Measurements from ENCODE around the gene ARTN.

Gene ARTN

GRCh38 chr1:43908226-43908625, 25.4 kb upstream of the ARTN start:
- WGBS, 2 experiments (ENCODE audit: insufficient coverage in 2 of 2) = 96 to 100% methylated on average over 2 of the region's 2 CpGs
- no peak overlapping the region for H3K4me3 ChIP-seq (ENCODE audit: extremely low read depth, insufficient read depth, low read length, poor library complexity, severe bottlenecking)
- no peaks in the 10 kb centered on the region for H3K36me3 ChIP-seq (ENCODE audit: control insufficient read depth, insufficient read depth, low read length)
- no peaks in the 10 kb centered on the region for H3K9me3 ChIP-seq (ENCODE audit: control insufficient read depth, low read length)
- peaks cover 9% of the 10 kb centered on the region for H3K4me1 ChIP-seq (ENCODE audit: control insufficient read depth, insufficient read depth, low read length, poor library complexity, severe bottlenecking)
- no peak overlapping the region for H3K27ac ChIP-seq (ENCODE audit: low read depth, low read length, severe bottlenecking)

- Histone ChIP-seq H3K9me3 (ENCODE audit: control insufficient read depth, low read length) (no peaks in the 10 kb centered on the region), H3K36me3 (ENCODE audit: control insufficient read depth, insufficient read depth, low read length) (no peaks in the 10 kb centered on the region), H3K4me3 (ENCODE audit: extremely low read depth, insufficient read depth, low read length, poor library complexity, severe bottlenecking) (no peak overlapping the region), H3K27ac (ENCODE audit: low read depth, low read length, severe bottlenecking) (no peak overlapping the region), H3K4me1 (ENCODE audit: control insufficient read depth, insufficient read depth, low read length, poor library complexity, severe bottlenecking) (peaks cover 9% of the 10 kb centered on the region)
- WGBS, 2 experiments (ENCODE audit: insufficient coverage in 2 of 2) = 87 to 93% methylated on average over 4 to 5 of the region's 5 CpGs
Observed at GRCh38 chr1:43908858-43909257, 24.7 kb upstream of the ARTN start.

- no peak overlapping the region for H3K27ac ChIP-seq (ENCODE audit: low read depth, low read length, severe bottlenecking)
- no peaks in the 10 kb centered on the region for H3K36me3 ChIP-seq (ENCODE audit: control insufficient read depth, insufficient read depth, low read length)
- peaks cover 12% of the 10 kb centered on the region for H3K4me1 ChIP-seq (ENCODE audit: control insufficient read depth, insufficient read depth, low read length, poor library complexity, severe bottlenecking)
- no peak overlapping the region for H3K4me3 ChIP-seq (ENCODE audit: extremely low read depth, insufficient read depth, low read length, poor library complexity, severe bottlenecking)
- WGBS, 2 experiments (ENCODE audit: insufficient coverage in 2 of 2) = 100% methylated on average over 1 of the region's 1 CpG
- H3K9me3 ChIP-seq (ENCODE audit: control insufficient read depth, low read length) = no peaks in the 10 kb centered on the region
Observed at GRCh38 chr1:43910343-43910742, 23.3 kb upstream of the ARTN start.

GRCh38 chr1:43912607-43913006, 21.0 kb upstream of the ARTN start:
- H3K9me3 ChIP-seq (ENCODE audit: control insufficient read depth, low read length) = no peaks in the 10 kb centered on the region
- H3K4me3 ChIP-seq (ENCODE audit: extremely low read depth, insufficient read depth, low read length, poor library complexity, severe bottlenecking) = no peak overlapping the region
- 20% methylated on average over 1 of the region's 2 CpGs for WGBS, 2 experiments (ENCODE audit: insufficient coverage in 2 of 2)
- peak overlapping the region; percentile 66 for H3K27ac ChIP-seq (ENCODE audit: low read depth, low read length, severe bottlenecking)
- no peaks in the 10 kb centered on the region for H3K36me3 ChIP-seq (ENCODE audit: control insufficient read depth, insufficient read depth, low read length)
- H3K4me1 ChIP-seq (ENCODE audit: control insufficient read depth, insufficient read depth, low read length, poor library complexity, severe bottlenecking) = peaks cover 12% of the 10 kb centered on the region

- 88% methylated on average over 3 of the region's 7 CpGs; no CpG with 5 or more reads in 1 of the 2 experiments for WGBS, 2 experiments (ENCODE audit: insufficient coverage in 2 of 2)
- H3K27ac ChIP-seq (ENCODE audit: low read depth, low read length, severe bottlenecking) = peak overlapping the region; percentile 66
- H3K9me3 ChIP-seq (ENCODE audit: control insufficient read depth, low read length) = no peaks in the 10 kb centered on the region
- peaks cover 12% of the 10 kb centered on the region for H3K4me1 ChIP-seq (ENCODE audit: control insufficient read depth, insufficient read depth, low read length, poor library complexity, severe bottlenecking)
- H3K4me3 ChIP-seq (ENCODE audit: extremely low read depth, insufficient read depth, low read length, poor library complexity, severe bottlenecking) = no peak overlapping the region
- H3K36me3 ChIP-seq (ENCODE audit: control insufficient read depth, insufficient read depth, low read length) = no peaks in the 10 kb centered on the region
Observed at GRCh38 chr1:43913051-43913501, 20.5 kb upstream of the ARTN start.

- no peaks in the 10 kb centered on the region for H3K36me3 ChIP-seq (ENCODE audit: control insufficient read depth, insufficient read depth, low read length)
- H3K4me3 ChIP-seq (ENCODE audit: extremely low read depth, insufficient read depth, low read length, poor library complexity, severe bottlenecking) = no peak overlapping the region
- peaks cover 12% of the 10 kb centered on the region for H3K4me1 ChIP-seq (ENCODE audit: control insufficient read depth, insufficient read depth, low read length, poor library complexity, severe bottlenecking)
- H3K27ac ChIP-seq (ENCODE audit: low read depth, low read length, severe bottlenecking) = no peak overlapping the region
- no peaks in the 10 kb centered on the region for H3K9me3 ChIP-seq (ENCODE audit: control insufficient read depth, low read length)
- 84 to 94% methylated on average over 14 to 15 of the region's 18 CpGs for WGBS, 2 experiments (ENCODE audit: insufficient coverage in 2 of 2)
Observed at GRCh38 chr1:43913666-43914360, 19.8 kb upstream of the ARTN start.

- no peaks in the 10 kb centered on the region for H3K9me3 ChIP-seq (ENCODE audit: control insufficient read depth, low read length)
- H3K27ac ChIP-seq (ENCODE audit: low read depth, low read length, severe bottlenecking) = no peak overlapping the region
- 83 to 89% methylated on average over 10 to 12 of the region's 13 CpGs for WGBS, 2 experiments (ENCODE audit: insufficient coverage in 2 of 2)
Observed at GRCh38 chr1:43914576-43915525, 18.8 kb upstream of the ARTN start.

GRCh38 chr1:43919906-43920305, 13.7 kb upstream of the ARTN start:
- no peaks in the 10 kb centered on the region for H3K9me3 ChIP-seq (ENCODE audit: control insufficient read depth, low read length)
- no peak overlapping the region for H3K4me3 ChIP-seq (ENCODE audit: extremely low read depth, insufficient read depth, low read length, poor library complexity, severe bottlenecking)
- WGBS, 2 experiments (ENCODE audit: insufficient coverage in 2 of 2) = 80 to 82% methylated on average over 3 to 6 of the region's 7 CpGs
- no peaks in the 10 kb centered on the region for H3K36me3 ChIP-seq (ENCODE audit: control insufficient read depth, insufficient read depth, low read length)
- peaks cover 5% of the 10 kb centered on the region for H3K4me1 ChIP-seq (ENCODE audit: control insufficient read depth, insufficient read depth, low read length, poor library complexity, severe bottlenecking)
- no peak overlapping the region for H3K27ac ChIP-seq (ENCODE audit: low read depth, low read length, severe bottlenecking)

More at GRCh38 chr1:43914576-43915525, 18.8 kb upstream of the ARTN start:
- Histone ChIP-seq H3K4me1 (ENCODE audit: control insufficient read depth, insufficient read depth, low read length, poor library complexity, severe bottlenecking) (peaks cover 12% of the 10 kb centered on the region), H3K36me3 (ENCODE audit: control insufficient read depth, insufficient read depth, low read length) (no peaks in the 10 kb centered on the region), H3K4me3 (ENCODE audit: extremely low read depth, insufficient read depth, low read length, poor library complexity, severe bottlenecking) (no peak overlapping the region)

GRCh38 chr1:43921022-43921421, 12.6 kb upstream of the ARTN start:
- Histone ChIP-seq H3K36me3 (ENCODE audit: control insufficient read depth, insufficient read depth, low read length) (no peaks in the 10 kb centered on the region), H3K9me3 (ENCODE audit: control insufficient read depth, low read length) (no peaks in the 10 kb centered on the region), H3K27ac (ENCODE audit: low read depth, low read length, severe bottlenecking) (no peak overlapping the region), H3K4me3 (ENCODE audit: extremely low read depth, insufficient read depth, low read length, poor library complexity, severe bottlenecking) (no peak overlapping the region), H3K4me1 (ENCODE audit: control insufficient read depth, insufficient read depth, low read length, poor library complexity, severe bottlenecking) (peaks cover 5% of the 10 kb centered on the region)
- WGBS, 2 experiments (ENCODE audit: insufficient coverage in 2 of 2) = 92 to 94% methylated on average over 5 to 6 of the region's 6 CpGs

GRCh38 chr1:43924516-43924915, 9.1 kb upstream of the ARTN start:
- peaks cover 6% of the 10 kb centered on the region for H3K36me3 ChIP-seq (ENCODE audit: control insufficient read depth, insufficient read depth, low read length)
- peaks cover 5% of the 10 kb centered on the region for H3K4me1 ChIP-seq (ENCODE audit: control insufficient read depth, insufficient read depth, low read length, poor library complexity, severe bottlenecking)
- no peak overlapping the region for H3K27ac ChIP-seq (ENCODE audit: low read depth, low read length, severe bottlenecking)
- H3K4me3 ChIP-seq (ENCODE audit: extremely low read depth, insufficient read depth, low read length, poor library complexity, severe bottlenecking) = no peak overlapping the region
- H3K9me3 ChIP-seq (ENCODE audit: control insufficient read depth, low read length) = no peaks in the 10 kb centered on the region
- 74 to 75% methylated on average over 4 of the region's 4 CpGs for WGBS, 2 experiments (ENCODE audit: insufficient coverage in 2 of 2)

Measured in mesodermal cell (in vitro differentiated cells).